ENCODE data around the gene DCAF4. TPM values are rescaled to one million over a fixed set of nuclear protein-coding genes. Genes with fewer than 3 reads are reported as not detected.

Gene DCAF4
- polyA plus RNA-seq, 1 donor from 2014 or later: 16.5 TPM

GRCh38 chr14:72878746-72879145 is 47.5 kb upstream of the DCAF4 start:
- no peak overlapping the region for H3K27ac ChIP-seq (ENCODE audit: low read length)
- no peak overlapping the region for H2AFZ ChIP-seq (ENCODE audit: low read depth, low read length)
- no peak overlapping the region for H3K4me3 ChIP-seq (ENCODE audit: low read length)
- no peaks in the 10 kb centered on the region for H3K9me3 ChIP-seq (ENCODE audit: low read length)
- H3K9ac ChIP-seq (ENCODE audit: low read length): no peak overlapping the region
- H3F3A ChIP-seq (ENCODE audit: insufficient read depth, low read length, poor library complexity, severe bottlenecking): no peaks in the 10 kb centered on the region
- H4K20me1 ChIP-seq (ENCODE audit: insufficient read depth): no peaks in the 10 kb centered on the region
- H3K4me2 ChIP-seq (ENCODE audit: low read length): no peak overlapping the region
- H3K36me3 ChIP-seq (ENCODE audit: insufficient read depth, low read length): no peaks in the 10 kb centered on the region
- no peaks in the 10 kb centered on the region for H3K27me3 ChIP-seq (ENCODE audit: insufficient read depth, low read depth, low read length)
- TF ChIP-seq EZH2 (IDR thresholded peaks at IDR 0.05; ENCODE audit: borderline replicate concordance, insufficient read depth, low read length, poor library complexity, severe bottlenecking) (no peak), RAD21 (conservative IDR thresholded peaks at IDR 0.05) (no peak)
- H3K9me2 ChIP-seq (ENCODE audit: insufficient read depth, low read length): no peaks in the 10 kb centered on the region
- H3K79me2 ChIP-seq (replicated peaks; ENCODE audit: insufficient read depth, low read length): no peaks in the 10 kb centered on the region

GRCh38 chr14:72879431-72879830 is 46.8 kb upstream of the DCAF4 start:
- Histone ChIP-seq H3K9me2 (ENCODE audit: insufficient read depth, low read length) (no peaks in the 10 kb centered on the region), H3K9me3 (ENCODE audit: low read length) (no peaks in the 10 kb centered on the region), H3K36me3 (ENCODE audit: insufficient read depth, low read length) (no peaks in the 10 kb centered on the region), H3K27ac (ENCODE audit: low read length) (no peak overlapping the region), H3F3A (ENCODE audit: insufficient read depth, low read length, poor library complexity, severe bottlenecking) (no peaks in the 10 kb centered on the region), H4K20me1 (ENCODE audit: insufficient read depth) (no peaks in the 10 kb centered on the region), H2AFZ (ENCODE audit: low read depth, low read length) (no peak overlapping the region), H3K4me2 (ENCODE audit: low read length) (no peak overlapping the region), H3K4me3 (ENCODE audit: low read length) (no peak overlapping the region), H3K27me3 (ENCODE audit: insufficient read depth, low read depth, low read length) (no peaks in the 10 kb centered on the region), H3K79me2 (replicated peaks; ENCODE audit: insufficient read depth, low read length) (no peaks in the 10 kb centered on the region), H3K9ac (ENCODE audit: low read length) (no peak overlapping the region)
- TF ChIP-seq TAF1 (IDR thresholded peaks at IDR 0.05; ENCODE audit: low read depth) (no peak), MXI1 (conservative IDR thresholded peaks at IDR 0.05; ENCODE audit: poor library complexity, severe bottlenecking) (no peak), SMC3 (conservative IDR thresholded peaks at IDR 0.05; ENCODE audit: poor library complexity) (no peak), CTCF (IDR thresholded peaks at IDR 0.05; ENCODE audit: poor library complexity, severe bottlenecking) (no peak), REST (IDR thresholded peaks at IDR 0.05; ENCODE audit: borderline replicate concordance) (no peak), EP300 (conservative IDR thresholded peaks at IDR 0.05; ENCODE audit: poor library complexity, severe bottlenecking) (no peak), RAD21 (conservative IDR thresholded peaks at IDR 0.05) (no peak), EZH2 (IDR thresholded peaks at IDR 0.05; ENCODE audit: borderline replicate concordance, insufficient read depth, low read length, poor library complexity, severe bottlenecking) (no peak), POLR2AphosphoS5 (IDR thresholded peaks at IDR 0.05) (no peak)

- no peaks in the 10 kb centered on the region for H3K27me3 ChIP-seq (ENCODE audit: insufficient read depth, low read depth, low read length)
- H3K79me2 ChIP-seq (replicated peaks; ENCODE audit: insufficient read depth, low read length): no peaks in the 10 kb centered on the region
These were observed 46.1 kb upstream of the DCAF4 start for GRCh38 chr14:72880164-72880563.

More at GRCh38 chr14:72880164-72880563, 46.1 kb upstream of the DCAF4 start:
- H3K9ac ChIP-seq (ENCODE audit: low read length): no peak overlapping the region
- H3K9me2 ChIP-seq (ENCODE audit: insufficient read depth, low read length): no peaks in the 10 kb centered on the region
- no peaks in the 10 kb centered on the region for H3K9me3 ChIP-seq (ENCODE audit: low read length)
- no peaks in the 10 kb centered on the region for H3K36me3 ChIP-seq (ENCODE audit: insufficient read depth, low read length)
- no peak overlapping the region for H2AFZ ChIP-seq (ENCODE audit: low read depth, low read length)
- no peaks in the 10 kb centered on the region for H4K20me1 ChIP-seq (ENCODE audit: insufficient read depth)
- no peak overlapping the region for H3K27ac ChIP-seq (ENCODE audit: low read length)
- H3F3A ChIP-seq (ENCODE audit: insufficient read depth, low read length, poor library complexity, severe bottlenecking): no peaks in the 10 kb centered on the region
- no peak overlapping the region for H3K4me2 ChIP-seq (ENCODE audit: low read length)
- no peak overlapping the region for H3K4me3 ChIP-seq (ENCODE audit: low read length)
- TF ChIP-seq TAF1 (IDR thresholded peaks at IDR 0.05; ENCODE audit: low read depth) (no peak), RAD21 (conservative IDR thresholded peaks at IDR 0.05) (no peak), POLR2AphosphoS5 (IDR thresholded peaks at IDR 0.05) (no peak), SMC3 (conservative IDR thresholded peaks at IDR 0.05; ENCODE audit: poor library complexity) (no peak), EZH2 (IDR thresholded peaks at IDR 0.05; ENCODE audit: borderline replicate concordance, insufficient read depth, low read length, poor library complexity, severe bottlenecking) (no peak), EP300 (conservative IDR thresholded peaks at IDR 0.05; ENCODE audit: poor library complexity, severe bottlenecking) (no peak), REST (IDR thresholded peaks at IDR 0.05; ENCODE audit: borderline replicate concordance) (no peak), MXI1 (conservative IDR thresholded peaks at IDR 0.05; ENCODE audit: poor library complexity, severe bottlenecking) (no peak), CTCF (IDR thresholded peaks at IDR 0.05; ENCODE audit: poor library complexity, severe bottlenecking) (no peak)

Data from neural cell (in vitro differentiated cells).